COLO668 (cell line): ENCODE results near the gene TBC1D9B.
"Not testable (repeated sequence)": the region's sequence is repeated elsewhere in the genome, so short reads cannot be mapped to it uniquely, and the experiment has no call there.

Experiments used
- DNase-seq: peaks from one replicate; lab custom pipeline; 2025; ENCODE audit not compliant: unreplicated experiment; lab: John Stamatoyannopoulos, UW

The TBC1D9B gene

GRCh38 chr5:179839328-179840256 lies 68.1 kb downstream of the TBC1D9B start:
- DNase-seq: no peak

GRCh38 chr5:179837076-179838011 lies 70.4 kb downstream of the TBC1D9B start:
- no peak for DNase-seq

GRCh38 chr5:179836225-179837019 lies 71.3 kb downstream of the TBC1D9B start:
- no peak for DNase-seq

GRCh38 chr5:179834871-179835270 lies 72.8 kb downstream of the TBC1D9B start:
- not testable (repeated sequence) for DNase-seq

GRCh38 chr5:179834120-179834519 lies 73.6 kb downstream of the TBC1D9B start:
- DNase-seq: no peak

- DNase-seq: no peak
Measured at GRCh38 chr5:179833709-179834070, 74.0 kb downstream of the TBC1D9B start.

GRCh38 chr5:179833056-179833708 lies 74.5 kb downstream of the TBC1D9B start:
- DNase-seq: no peak

GRCh38 chr5:179832039-179832745 lies 75.5 kb downstream of the TBC1D9B start:
- no peak for DNase-seq

GRCh38 chr5:179830818-179831468 lies 76.8 kb downstream of the TBC1D9B start:
- no peak for DNase-seq

GRCh38 chr5:179829732-179830435 lies 77.8 kb downstream of the TBC1D9B start:
- DNase-seq: no peak

- DNase-seq: no peak
Measured at GRCh38 chr5:179828756-179829421, 78.8 kb downstream of the TBC1D9B start.

- no peak for DNase-seq
Measured at GRCh38 chr5:179827680-179828079, 80.0 kb downstream of the TBC1D9B start.

GRCh38 chr5:179825655-179826182 lies 82.0 kb downstream of the TBC1D9B start:
- no peak for DNase-seq

GRCh38 chr5:179824745-179825112 lies 83.0 kb downstream of the TBC1D9B start:
- no peak for DNase-seq

GRCh38 chr5:179823937-179824744 lies 83.6 kb downstream of the TBC1D9B start:
- DNase-seq: no peak

- no peak for DNase-seq
Measured at GRCh38 chr5:179822444-179822990, 85.2 kb downstream of the TBC1D9B start.

- DNase-seq: no peak
Measured at GRCh38 chr5:179822059-179822432, 85.7 kb downstream of the TBC1D9B start.
